Activated B cell treated with CpG ODN at 0.5 μM for 24 hours (primary cell): Measurements from ENCODE around the gene TTC9. TPM values are rescaled to one million over a fixed set of nuclear protein-coding genes. Genes with fewer than 3 reads are reported as not detected.
A peak's percentile ranks its signal among the peaks of the same experiment; 100 is the strongest.

Experiments
- ATAC-seq: fragments of 200-7000 bp; cut with Tn5 transposase; one replicate; pipeline ENCODE4 v1.10.0; 2021; ENCODE audit warnings: low read depth, mild to moderate bottlenecking, moderate library complexity
- CTCF ChIA-PET: fragments of 350-600 bp; sonication (Branson Sonifier 250); formaldehyde crosslinking; loops from one replicate; lab custom pipeline; 2021; ENCODE audit warnings: antibody characterized with exemption; lab: Charles Lee
- POLR2A ChIA-PET: fragments of 350-600 bp; sonication (Branson Sonifier 250); formaldehyde crosslinking; loops from one replicate; lab custom pipeline; 2021; ENCODE audit warnings: antibody characterized with exemption; lab: Charles Lee
- DNase-seq: peaks from one replicate; pipeline ENCODE4 v3.0.0; 2022
- H3K27ac Mint-ChIP-seq: one replicate; pipeline ENCODE4 v1.8.0; 2020; ENCODE audit warnings: mixed read lengths
- H3K27me3 Mint-ChIP-seq: one replicate; pipeline ENCODE4 v1.8.0; 2021; ENCODE audit warnings: mixed read lengths
- H3K36me3 Mint-ChIP-seq: one replicate; pipeline ENCODE4 v1.8.0; 2021; ENCODE audit warnings: low read depth, mixed read lengths
- H3K4me1 Mint-ChIP-seq: one replicate; pipeline ENCODE4 v1.8.0; 2021; ENCODE audit warnings: mixed read lengths
- H3K4me3 Mint-ChIP-seq: one replicate; pipeline ENCODE4 v1.8.0; 2020; ENCODE audit warnings: mild to moderate bottlenecking, mixed read lengths
- H3K9me3 Mint-ChIP-seq: one replicate; pipeline ENCODE4 v1.8.0; 2020; ENCODE audit warnings: mixed read lengths
- intact Hi-C: fragments of 100-400 bp; cut with micrococcal nuclease; formaldehyde crosslinking; loops from one replicate; pipeline ENCODE4 v1.15.1; 2024
- total RNA-seq: library from RNA; stranded (reverse); gene quantifications from 2 replicates; pipeline ENCODE4 v1.2.3, GENCODE V29; 2022
- TF ChIP-seq, protein P1 (sequence below): fragments of 200-600 bp; IDR thresholded peaks from one replicate; pipeline ENCODE4 v1.8.0; 2022; ENCODE audit warnings: antibody characterized with exemption, mild to moderate bottlenecking

The TTC9 gene
- 11.1 and 12.4 TPM in 2 replicates for total RNA-seq

DNA sequence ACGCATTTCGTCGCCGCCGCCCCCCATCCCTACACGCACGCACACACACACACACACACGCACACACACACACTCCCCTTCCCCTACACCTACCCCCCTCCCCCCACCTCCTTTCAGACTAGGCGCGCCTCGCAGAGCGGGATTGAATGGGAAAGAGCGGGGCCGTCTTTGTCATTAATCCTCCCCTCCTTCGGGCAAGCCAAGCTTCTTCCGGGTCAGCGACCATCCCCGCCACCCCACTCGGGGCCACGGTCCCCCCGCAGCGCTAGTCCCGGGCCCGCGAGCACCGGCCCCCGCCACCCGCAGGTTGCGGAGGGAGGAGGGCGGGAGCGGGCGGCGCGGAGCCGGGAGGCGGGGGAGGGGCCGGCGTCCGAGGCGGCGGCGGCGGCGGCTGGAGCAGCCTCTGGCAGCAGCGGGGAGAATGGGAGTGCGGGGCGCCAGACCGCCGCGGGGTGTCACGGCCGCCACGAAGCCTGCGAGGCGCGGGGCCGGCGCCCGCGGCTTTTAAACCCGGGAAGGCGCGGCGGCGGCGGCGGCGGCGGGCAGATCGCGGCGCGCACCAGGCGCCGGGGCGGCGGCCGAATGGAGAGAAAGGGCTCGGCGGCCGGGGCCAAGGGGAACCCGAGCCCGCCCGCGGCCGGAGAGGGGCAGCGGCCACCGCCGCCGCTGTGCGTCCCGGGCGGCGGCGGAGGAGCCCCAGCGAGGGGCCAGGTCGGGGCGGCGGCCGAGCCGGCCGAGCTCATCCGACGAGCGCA lies at the start of gene TTC9:
Gene TTC9, plus strand, starts transcription at position 369 of the 755 bp plus-strand sequence. Its CDS starts 214 bp downstream, at position 583.
- TF ChIP-seq, protein P1, sequence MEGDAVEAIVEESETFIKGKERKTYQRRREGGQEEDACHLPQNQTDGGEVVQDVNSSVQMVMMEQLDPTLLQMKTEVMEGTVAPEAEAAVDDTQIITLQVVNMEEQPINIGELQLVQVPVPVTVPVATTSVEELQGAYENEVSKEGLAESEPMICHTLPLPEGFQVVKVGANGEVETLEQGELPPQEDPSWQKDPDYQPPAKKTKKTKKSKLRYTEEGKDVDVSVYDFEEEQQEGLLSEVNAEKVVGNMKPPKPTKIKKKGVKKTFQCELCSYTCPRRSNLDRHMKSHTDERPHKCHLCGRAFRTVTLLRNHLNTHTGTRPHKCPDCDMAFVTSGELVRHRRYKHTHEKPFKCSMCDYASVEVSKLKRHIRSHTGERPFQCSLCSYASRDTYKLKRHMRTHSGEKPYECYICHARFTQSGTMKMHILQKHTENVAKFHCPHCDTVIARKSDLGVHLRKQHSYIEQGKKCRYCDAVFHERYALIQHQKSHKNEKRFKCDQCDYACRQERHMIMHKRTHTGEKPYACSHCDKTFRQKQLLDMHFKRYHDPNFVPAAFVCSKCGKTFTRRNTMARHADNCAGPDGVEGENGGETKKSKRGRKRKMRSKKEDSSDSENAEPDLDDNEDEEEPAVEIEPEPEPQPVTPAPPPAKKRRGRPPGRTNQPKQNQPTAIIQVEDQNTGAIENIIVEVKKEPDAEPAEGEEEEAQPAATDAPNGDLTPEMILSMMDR, result no peak
- ChIA-PET POLR2A (interaction anchor here (0.6 to 6.5 kb wide), 17 partner anchors 9 to 266 kb away, joined by 3 to 172 read pairs (median 7); partner anchors contain the start of genes MAP3K9, MED6 and PCNX1), CTCF (interaction anchor here (0.9 to 4.2 kb wide), 6 partner anchors 12 to 176 kb away, joined by 3 to 26 read pairs (median 4); no protein-coding TSS in a partner anchor)
- ATAC-seq (peak; percentile 23), DNase-seq (peak; percentile 52)
- Mint-ChIP-seq H3K27ac (peak within 1 kb of the TSS; percentile 97), H3K4me1 (peaks cover 71% of the 10 kb centered on the region), H3K27me3 (no peaks in the 10 kb centered on the region), H3K4me3 (peak within 1 kb of the TSS; percentile 97), H3K36me3 (peaks cover 17% of the 10 kb centered on the region), H3K9me3 (no peaks in the 10 kb centered on the region)
- intact Hi-C loops, result loop anchor here (1.0 to 2.0 kb wide), 8 partner anchors 14 to 167 kb away; partner anchors contain the start of genes MAP3K9 and MED6

DNA sequence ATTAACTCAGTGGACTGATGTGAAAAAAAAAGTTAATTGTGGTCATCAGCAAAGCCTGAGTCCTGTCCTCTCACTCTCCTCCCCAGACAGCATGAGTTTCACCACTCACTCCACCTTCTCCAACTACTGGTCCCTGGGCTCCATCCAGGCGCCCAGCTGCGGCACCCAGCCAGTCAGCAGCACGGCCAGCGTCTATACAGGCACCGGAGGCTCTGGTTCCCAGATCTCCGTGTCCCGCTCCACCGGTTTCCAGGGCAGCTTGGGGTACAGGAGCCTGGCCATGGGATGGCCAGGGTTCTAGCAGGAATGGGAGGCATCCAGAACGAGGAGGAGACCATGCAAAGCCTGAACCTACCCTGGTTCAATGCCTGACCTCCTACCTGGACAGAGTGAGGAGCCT lies 47.3 kb upstream of the TTC9 start:
- TF ChIP-seq, protein P1, result no peak
- H3K4me3 Mint-ChIP-seq, result no peak overlapping the region
- CTCF ChIA-PET, result no interaction called here

DNA sequence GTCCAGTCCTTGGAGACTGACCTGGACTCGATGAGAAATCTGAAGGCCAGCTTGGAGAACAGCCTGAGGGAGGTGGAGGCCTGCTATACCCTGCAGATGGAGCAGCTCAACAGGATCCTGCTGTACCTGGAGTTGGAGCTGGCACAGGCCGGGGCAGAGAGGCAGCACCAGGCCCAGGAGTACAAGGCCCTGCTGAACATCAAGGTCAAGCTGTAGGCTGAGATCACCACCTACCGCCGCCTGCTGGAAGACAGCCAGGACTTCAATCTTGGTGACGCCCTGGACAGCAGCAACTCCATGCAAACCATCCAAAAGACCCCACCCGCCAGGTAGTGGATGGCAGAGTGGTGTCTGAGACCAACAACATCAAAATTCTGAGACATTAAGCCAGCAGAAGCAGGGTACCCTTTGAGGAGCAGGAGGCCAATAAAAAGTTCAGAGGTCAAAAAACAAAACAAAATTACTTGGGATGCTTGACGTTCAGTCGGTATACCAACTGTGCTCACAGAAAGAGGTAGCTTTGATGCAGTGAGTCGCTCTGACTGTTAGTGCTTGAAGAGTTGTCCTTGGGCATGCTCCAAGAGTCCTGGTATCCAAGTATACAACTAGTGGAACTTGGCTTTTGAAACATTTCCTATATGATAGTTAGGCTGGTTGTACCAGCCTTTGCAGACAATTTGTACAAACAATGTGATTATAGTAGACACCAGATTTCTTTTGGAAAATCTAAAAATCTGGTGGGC lies 46.1 kb upstream of the TTC9 start:
- POLR2A ChIA-PET, result interaction anchor here (0.6 kb wide), 1 partner anchor 28 kb away, joined by 3 read pairs; no protein-coding TSS in a partner anchor
- TF ChIP-seq, protein P1, result no peak
- H3K27ac Mint-ChIP-seq, result no peak overlapping the region
- CTCF ChIA-PET, result no interaction called here
- H3K27me3 Mint-ChIP-seq, result no peaks in the 10 kb centered on the region
- intact Hi-C loops, result no loop called here
- peaks cover 69% of the 10 kb centered on the region for H3K36me3 Mint-ChIP-seq
- no peak for ATAC-seq
- H3K9me3 Mint-ChIP-seq, result no peaks in the 10 kb centered on the region
- no peak for DNase-seq
- peaks cover 28% of the 10 kb centered on the region for H3K4me1 Mint-ChIP-seq
- H3K4me3 Mint-ChIP-seq, result no peak overlapping the region

More for the DNA sequence above, 47.3 kb upstream of the TTC9 start:
- Mint-ChIP-seq H3K9me3 (no peaks in the 10 kb centered on the region), H3K27ac (no peak overlapping the region), H3K4me1 (peaks cover 18% of the 10 kb centered on the region), H3K36me3 (peaks cover 74% of the 10 kb centered on the region), H3K27me3 (no peaks in the 10 kb centered on the region)
- no peak for ATAC-seq
- POLR2A ChIA-PET, result no interaction called here
- no peak for DNase-seq
- intact Hi-C loops, result no loop called here

DNA sequence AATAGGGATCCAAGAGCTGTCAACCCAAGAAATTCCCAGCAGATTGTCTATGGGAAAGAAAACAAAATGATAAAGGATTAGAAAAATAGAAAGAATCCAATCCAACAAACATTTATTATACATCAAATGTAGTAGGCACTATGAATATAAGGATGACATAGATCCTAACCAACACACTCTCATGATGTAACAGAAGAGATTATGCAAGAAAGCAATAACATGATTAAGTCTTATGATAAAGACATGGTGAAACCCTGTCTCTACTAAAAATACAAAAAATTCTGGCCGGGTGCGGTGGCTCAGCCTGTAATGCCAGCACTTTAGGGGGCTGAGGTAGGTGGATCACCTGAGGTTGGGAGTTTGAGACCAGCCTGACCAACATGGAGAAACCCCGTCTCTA lies 44.0 kb upstream of the TTC9 start:
- Mint-ChIP-seq H3K27me3 (no peaks in the 10 kb centered on the region), H3K27ac (no peak overlapping the region), H3K9me3 (no peaks in the 10 kb centered on the region), H3K4me1 (peaks cover 43% of the 10 kb centered on the region), H3K36me3 (peaks cover 51% of the 10 kb centered on the region), H3K4me3 (no peak overlapping the region)
- ATAC-seq (no peak), DNase-seq (no peak)
- CTCF ChIA-PET, result no interaction called here
- intact Hi-C loops, result no loop called here
- TF ChIP-seq, protein P1, result no peak
- POLR2A ChIA-PET, result no interaction called here

DNA sequence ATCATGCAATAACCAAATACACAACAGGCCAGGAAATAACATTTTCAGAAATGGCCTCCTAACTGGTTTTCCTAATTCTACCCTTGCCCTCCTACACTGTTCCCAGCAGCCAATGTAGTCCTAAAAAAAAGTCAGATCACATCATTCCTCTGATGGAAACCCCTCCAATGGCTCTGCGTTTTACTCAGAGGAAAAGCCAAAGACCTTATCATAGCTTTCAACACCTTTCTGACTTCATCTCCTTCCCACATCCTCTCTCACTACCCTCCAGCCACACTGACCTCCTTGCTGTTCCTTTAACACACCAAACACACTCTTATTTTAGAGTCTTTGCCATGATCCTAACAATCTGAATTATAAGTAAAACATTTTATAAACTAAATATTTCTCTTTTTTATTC lies 42.4 kb upstream of the TTC9 start:
- peaks cover 36% of the 10 kb centered on the region for H3K36me3 Mint-ChIP-seq
- DNase-seq, result no peak
- intact Hi-C loops, result no loop called here
- ChIA-PET POLR2A (no interaction called here), CTCF (no interaction called here)
- no peak for ATAC-seq
- peaks cover 43% of the 10 kb centered on the region for H3K4me1 Mint-ChIP-seq
- no peaks in the 10 kb centered on the region for H3K9me3 Mint-ChIP-seq
- H3K4me3 Mint-ChIP-seq, result peak overlapping the region; percentile 99
- no peak overlapping the region for H3K27ac Mint-ChIP-seq
- no peaks in the 10 kb centered on the region for H3K27me3 Mint-ChIP-seq
- TF ChIP-seq, protein P1, result no peak
